ENCODE data around the gene TRPC3.

TRPC3 gene

GRCh38 chr4:121951521-121952110 lies at the start of gene TRPC3:
Gene TRPC3 (minus strand): TSS chr4:121952060. CDS start chr4:121951680, 380 bp downstream.
- no peak for DNase-seq

- no peak for DNase-seq
Observed at GRCh38 chr4:122000849-122001248, 49.0 kb upstream of the TRPC3 start.

- no peak for DNase-seq
Observed at GRCh38 chr4:121998024-121998423, 46.2 kb upstream of the TRPC3 start.

DNA sequence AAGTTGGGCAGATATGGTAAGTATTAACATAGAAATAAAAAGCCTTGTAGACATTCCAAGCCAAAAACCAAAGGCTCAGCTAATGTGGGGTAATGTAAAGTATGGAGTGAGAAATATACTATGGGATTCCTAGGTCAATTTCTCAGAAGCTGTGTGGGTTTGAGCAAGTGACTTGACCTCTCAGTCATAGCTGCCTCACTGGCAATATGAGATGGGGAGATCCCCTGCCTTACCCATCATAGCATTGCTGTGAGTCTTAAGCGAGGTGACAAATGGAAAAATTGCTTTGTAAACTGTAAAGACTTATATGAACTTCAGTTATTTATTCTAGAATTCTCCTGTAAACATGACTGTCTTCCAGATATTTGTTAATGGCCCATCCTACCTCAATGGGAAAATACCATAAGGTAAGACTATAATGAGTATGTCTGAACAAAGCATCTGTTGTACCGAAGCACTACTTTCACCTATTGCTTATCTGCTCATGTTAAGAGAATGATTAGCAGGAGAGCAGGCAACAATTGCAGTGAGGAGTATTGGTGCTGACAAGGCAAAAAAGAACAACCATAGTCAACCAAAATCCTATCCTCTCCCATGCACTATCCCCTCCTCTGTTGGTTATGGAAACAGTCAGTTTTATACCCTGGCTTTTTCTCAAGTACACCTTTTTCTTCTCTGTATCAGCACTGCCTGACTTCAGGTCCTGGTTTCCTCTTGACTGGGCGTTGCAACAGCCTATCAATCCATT lies 44.1 kb upstream of the TRPC3 start:
- DNase-seq = no peak

DNA sequence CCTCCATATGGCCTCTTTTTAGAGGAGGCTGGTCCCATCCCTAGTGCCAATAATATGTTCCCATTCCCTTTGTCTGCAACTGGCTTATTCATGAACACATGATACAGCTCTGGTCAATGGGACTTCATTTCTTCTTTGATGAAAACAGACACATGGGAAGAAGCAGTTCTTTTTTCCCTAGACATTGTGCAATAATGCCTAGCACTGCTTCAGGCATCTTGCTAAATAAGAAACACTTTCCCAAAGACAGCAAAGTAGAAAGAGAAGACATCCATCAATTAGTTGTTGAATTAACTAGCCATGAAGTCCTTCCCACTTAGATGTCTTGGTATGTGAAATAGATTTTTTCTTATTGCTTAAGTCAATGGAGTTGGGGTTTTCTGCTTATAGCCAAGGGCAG lies 40.1 kb upstream of the TRPC3 start:
- no peak for DNase-seq

DNA sequence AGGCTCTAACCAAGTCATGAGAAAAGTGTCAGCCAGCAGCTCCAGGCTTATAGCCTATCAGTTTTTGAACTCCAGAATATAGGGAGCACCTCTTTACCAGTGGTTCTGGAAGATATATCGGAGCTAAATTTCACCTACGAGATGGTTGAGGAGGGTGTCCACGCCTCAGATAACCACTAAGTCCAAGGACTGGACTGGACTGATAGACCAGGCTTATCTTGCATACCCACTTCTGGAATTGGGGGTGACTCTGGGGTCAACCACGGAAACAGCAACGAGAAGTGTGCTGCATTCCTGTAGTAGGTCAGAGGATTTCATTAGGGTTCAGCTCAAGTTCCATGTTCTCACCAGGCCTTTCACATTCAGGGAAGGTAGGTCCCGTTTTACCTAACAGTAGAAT lies 38.6 kb upstream of the TRPC3 start:
- no peak for DNase-seq

DNA sequence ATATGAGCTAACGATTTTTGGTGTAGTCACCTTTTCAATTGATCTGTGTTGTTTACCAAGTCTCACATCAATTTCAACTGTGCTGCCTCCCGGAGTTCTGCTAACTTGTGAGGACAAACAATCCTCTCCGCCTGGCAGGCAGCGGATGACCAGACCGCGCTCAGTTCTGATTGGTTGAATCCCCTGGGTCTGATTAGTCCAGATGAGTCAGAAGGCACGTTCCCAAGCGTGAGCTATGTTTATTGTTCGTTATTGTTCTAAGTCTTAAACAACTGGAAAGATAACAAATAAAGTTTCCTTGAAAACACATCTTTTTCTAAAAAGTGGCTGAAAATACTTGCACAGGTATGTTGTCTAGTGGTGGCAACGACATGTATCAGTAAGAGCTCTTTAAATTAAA lies 37.9 kb upstream of the TRPC3 start:
- no peak for DNase-seq

GRCh38 chr4:121988950-121989349 lies 37.1 kb upstream of the TRPC3 start:
- DNase-seq = no peak

DNA sequence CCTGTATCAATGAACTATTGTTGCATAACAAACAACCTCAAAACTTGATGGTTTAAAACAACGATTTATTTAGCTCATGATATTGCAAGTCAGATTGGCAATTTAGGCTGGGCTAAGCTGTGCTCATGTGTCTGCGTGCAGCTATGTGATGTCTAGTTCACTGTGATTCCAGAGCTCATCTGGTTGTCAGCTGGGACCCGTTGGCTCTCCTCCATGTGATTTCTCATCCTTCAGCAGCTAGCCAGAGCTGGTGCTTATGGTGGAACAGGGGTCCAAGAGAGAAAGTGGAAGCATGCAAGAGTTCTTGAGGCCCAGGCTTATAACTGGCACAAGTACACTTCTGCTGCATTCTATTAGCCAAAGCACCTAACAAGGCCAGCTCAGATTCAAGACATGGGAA lies 28.8 kb upstream of the TRPC3 start:
- no peak for DNase-seq

DNA sequence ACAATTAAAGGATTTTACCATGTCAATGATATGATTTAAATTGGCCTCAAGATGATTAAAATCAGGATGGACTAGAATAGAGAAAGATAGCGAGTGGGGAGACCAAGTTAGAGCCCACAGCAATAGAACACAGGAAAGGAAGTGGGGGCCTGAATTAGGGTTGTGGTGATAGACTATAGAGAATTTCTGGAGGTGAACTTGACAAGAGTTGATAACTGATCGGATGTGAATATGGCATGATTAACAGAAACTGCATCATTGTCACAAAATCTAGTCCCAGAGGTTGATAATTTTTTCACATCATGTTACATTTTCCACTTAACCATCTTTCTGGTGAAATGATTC lies 26.3 kb upstream of the TRPC3 start:
- DNase-seq = no peak

DNA sequence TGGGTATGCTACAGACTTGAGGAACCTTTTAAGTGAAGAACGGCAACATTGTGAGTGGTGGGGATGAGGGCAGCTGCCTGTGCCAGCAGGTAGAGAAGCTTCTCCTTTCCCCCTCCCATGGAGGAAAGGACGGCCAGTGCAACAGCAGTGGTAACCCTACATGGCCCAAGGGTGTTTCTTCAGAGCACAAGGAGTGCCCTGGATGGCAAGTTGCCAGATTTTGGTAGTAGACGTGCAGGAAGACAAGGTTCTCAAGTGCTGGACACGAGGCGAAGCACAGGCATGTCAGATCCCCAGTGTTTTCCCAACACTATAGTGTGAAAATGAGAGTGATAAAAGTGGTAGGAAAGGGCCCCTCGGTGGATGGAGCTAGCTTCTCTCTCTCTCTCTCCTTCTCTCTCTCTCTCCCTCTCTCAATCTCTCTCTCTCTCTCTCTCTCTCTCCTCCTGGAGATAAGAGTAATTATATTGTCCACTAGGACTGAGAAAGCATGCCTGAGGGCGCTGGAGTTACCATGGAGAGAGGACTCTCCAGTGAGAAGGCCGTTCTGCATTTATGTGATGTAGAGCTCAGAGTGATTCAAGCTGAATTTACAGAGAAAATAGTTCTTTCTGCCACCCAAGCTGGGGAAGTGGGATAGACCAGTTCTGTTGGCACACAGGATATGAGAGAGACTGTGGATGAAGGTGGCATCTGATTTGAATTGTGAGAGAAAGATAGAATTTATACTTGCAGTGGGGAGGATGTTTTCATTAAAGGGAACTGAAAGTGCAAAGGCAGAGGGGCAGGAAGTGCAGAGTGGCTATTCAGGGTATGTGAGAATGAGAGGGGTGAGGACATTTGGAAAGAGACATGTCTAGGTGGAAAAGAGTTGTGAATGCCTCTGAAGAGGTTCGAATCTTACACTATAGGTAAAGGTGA lies 25.7 kb upstream of the TRPC3 start:
- no peak for DNase-seq

DNA sequence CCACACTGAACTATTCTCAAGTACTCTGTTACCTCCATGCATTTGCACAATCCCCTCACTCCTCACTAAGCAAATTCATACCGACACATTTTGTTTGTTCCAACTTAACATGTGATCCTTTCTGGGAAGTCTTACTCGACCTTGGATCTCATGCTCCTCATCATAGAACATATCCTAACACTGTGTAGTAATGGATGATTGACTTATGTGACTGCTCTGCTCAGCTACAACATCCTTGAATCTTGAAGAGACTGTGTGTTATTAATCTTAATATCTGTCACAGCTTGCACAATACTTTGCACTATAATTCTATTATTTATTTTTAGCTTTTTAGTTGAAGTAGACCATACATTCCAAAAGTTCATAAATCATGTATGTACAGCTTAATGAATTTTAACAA lies 23.9 kb upstream of the TRPC3 start:
- no peak for DNase-seq

- DNase-seq = no peak
Observed at GRCh38 chr4:121973816-121974215, 22.0 kb upstream of the TRPC3 start.

DNA sequence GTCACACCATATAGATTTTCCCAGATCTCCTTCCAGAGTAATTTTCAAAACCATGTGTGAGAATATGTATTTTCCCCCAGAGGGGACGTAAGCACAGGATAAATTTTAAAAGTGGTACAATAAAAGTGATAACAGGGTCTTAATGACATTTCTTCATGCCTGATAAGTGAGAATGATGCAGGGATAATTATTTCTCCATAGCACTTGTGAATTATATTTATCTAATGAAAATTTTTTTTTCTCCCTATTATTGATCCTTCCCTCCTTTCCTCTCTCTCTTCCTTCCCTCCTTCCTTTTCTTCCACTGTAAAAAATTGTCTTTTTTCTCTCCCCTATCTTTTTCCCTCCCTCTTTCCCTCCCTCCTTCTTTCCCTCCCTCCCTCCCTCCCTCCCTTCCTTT lies 17.0 kb upstream of the TRPC3 start:
- DNase-seq = no peak

GRCh38 chr4:121964958-121965357 lies 13.1 kb upstream of the TRPC3 start:
- no peak for DNase-seq

DNA sequence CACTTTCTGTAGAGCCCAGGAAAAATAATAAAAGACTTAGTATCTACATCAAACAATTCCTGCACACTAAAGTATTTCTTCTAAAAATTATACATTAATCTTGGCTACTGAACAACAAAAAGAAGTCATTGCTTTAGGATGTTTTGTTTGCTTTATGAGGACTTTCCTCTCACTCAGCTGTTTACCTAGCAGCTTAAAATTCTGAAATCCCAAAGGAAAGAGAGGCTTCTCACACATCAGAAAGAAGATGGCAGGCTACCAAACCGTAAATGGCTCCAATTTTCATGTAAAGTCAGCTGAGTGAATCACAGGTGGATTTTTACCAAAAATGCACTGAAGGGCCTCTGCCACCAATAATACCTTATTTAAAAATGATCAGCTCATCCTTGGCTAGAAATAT lies 9.0 kb upstream of the TRPC3 start:
- no peak for DNase-seq

GRCh38 chr4:121958777-121959176 lies 6.9 kb upstream of the TRPC3 start:
- no peak for DNase-seq

GRCh38 chr4:121957266-121957665 lies 5.4 kb upstream of the TRPC3 start:
- DNase-seq = no peak

DNA sequence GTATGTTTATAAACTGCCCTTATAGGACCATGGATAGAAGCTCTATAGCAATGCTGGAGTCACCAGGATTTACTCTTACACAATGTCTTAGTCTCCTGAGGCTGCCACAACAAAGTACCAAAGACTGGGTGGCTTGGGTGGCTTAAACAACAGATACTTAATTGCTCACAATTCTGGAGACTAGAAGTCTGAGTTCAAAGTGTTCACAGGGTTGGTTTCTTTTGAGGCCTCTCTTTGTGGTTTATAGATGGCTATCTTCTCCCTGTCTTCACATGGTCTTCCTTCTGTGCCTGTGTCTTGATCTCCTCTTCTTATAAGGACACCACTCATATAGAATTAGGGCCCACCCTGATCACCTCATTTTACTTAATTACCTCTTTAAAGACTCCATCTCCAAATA lies 2.0 kb upstream of the TRPC3 start:
- no peak for DNase-seq

DNA sequence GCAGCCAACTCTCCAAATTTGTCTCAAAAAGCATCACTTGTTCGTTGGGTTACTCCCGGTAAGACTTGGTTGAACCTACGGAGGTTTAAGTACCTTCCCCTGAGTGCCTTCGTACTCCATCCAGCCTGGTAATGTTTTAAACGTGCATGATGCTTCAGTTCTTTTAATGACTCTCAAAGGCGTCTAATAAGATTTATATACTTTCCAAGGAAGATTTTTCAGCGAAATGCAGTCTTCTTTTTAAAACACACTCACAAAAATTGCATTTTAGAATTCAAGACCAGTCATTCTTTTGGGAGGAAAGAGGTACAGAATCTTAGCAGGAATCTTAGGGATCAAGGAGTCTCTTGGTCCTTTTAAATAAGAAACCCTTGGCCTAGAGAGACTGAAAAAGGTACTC lies 430 bp upstream of the TRPC3 start:
- no peak for DNase-seq

- no peak for DNase-seq
Observed at GRCh38 chr4:121950680-121951520, 960 bp downstream of the TRPC3 start.

DNA sequence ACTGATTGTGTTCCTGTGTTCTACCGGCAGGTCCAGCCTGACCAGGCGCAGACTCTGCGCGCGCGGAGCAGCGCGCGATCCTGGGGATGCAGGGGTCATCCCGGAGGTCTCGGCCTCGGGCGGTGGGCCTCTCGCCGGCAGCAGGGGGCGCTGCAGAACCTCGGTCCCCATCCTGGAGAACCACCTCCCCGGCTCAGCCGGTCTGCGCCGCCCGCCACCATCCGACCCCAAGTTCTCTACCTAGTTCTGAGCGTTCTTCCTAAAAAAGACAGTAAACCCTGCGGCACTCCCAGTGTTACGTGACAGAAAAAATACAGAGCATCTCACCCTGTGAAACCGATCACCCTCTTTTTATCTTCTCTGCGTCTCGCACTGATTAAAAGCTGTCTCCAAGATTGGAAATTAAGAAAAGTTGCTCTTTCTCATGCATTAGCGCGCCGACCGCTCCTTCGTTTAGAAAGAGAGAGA lies 1.6 kb downstream of the TRPC3 start:
- no peak for DNase-seq

DNA sequence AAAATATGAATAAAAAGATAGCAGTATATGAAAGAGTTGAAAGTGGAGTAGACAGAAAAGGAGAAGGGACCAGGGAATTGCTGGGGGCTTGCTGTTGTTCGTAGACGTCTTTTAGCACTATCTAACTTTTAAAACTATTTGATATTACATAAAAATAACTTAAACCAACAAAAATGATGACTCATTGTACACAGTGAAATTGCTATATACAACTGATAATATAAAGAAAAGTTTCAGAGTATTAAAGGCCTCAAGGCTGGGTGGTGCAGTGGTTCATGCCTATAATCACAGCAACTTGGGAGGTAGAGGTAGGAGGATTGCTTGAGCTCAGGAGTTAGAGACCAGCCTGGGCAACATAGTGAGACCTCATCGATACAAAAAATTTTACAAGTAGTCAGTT lies 5.2 kb downstream of the TRPC3 start:
- no peak for DNase-seq

Measured in SIG-M5 (cell line).